Measurements from ENCODE around the gene MRPL20. TPM values are rescaled to one million over a fixed set of nuclear protein-coding genes. Genes with fewer than 3 reads are reported as not detected.

Gene MRPL20
- total RNA-seq, 4 donors from 2014 or later = 83.4 to 122 (median 106) TPM

- no peak for TF ChIP-seq POLR2A (IDR thresholded peaks at IDR 0.05)
- no peak for TF ChIP-seq CTCF (IDR thresholded peaks at IDR 0.05)
- H3K4me3 ChIP-seq (ENCODE audit: low read depth, poor library complexity, severe bottlenecking) = no peak overlapping the region
- DNase-seq (ENCODE audit: low spot score in 2 of 2) = no peak
- intact Hi-C loops (cut with DNase I; ENCODE audit: low total_unique reads) = no loop called here
- 81 to 92% methylated on average over 5 to 6 of the region's 7 CpGs for WGBS, 2 donors
Measured at GRCh38 chr1:1436630-1437032, 29.5 kb upstream of the MRPL20 start.

DNA sequence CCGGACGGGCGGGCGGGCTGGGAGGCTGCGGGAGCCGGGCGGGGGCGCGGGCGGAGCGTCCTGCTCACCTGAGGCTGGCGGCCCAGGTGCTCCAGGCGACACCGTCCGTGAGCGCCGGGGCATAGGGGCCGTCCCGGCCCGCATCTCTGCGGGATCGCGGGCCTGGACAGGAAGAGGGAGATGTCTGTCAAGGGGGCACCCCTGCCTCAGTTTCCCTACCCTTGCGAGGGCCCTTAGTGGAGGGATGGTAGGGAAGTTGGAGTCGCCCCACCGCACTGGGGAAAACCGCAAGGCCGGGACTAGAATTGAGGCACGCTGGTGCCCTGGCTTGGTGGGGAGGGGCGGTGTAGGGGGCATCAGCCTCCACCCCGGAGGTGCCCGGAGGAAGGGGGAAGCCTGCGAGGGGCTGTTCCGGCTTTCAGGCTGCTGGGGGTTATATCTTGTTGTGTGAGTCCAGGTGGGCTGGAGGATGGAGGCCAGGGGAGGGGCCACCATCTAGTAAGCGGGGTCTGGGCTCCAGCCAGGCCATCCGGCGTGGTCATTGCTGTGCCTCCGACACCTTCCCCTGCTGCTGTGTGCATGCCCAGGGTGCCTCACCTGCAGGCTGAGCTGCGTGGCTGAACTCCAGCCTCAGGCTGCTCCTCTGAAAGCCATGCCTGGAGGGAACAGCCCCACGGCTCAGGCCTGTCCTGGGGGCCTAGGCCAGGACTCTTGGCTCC, 29.0 kb upstream of the MRPL20 start:
- no peak for DNase-seq (ENCODE audit: low spot score in 2 of 2)
- TF ChIP-seq POLR2A (IDR thresholded peaks at IDR 0.05) (no peak), CTCF (IDR thresholded peaks at IDR 0.05) (no peak)
- intact Hi-C loops (cut with DNase I; ENCODE audit: low total_unique reads) = no loop called here
- no peak overlapping the region for H3K4me3 ChIP-seq (ENCODE audit: low read depth, poor library complexity, severe bottlenecking)
- 10 to 14% methylated on average over 13 to 24 of the region's 40 CpGs for WGBS, 2 donors

- H3K4me3 ChIP-seq (ENCODE audit: low read depth, poor library complexity, severe bottlenecking) = peak within 1 kb of the TSS; percentile 18
- intact Hi-C loops (cut with DNase I; ENCODE audit: low total_unique reads) = no loop called here
- WGBS, 2 donors = 16 to 20% methylated on average over 34 to 35 of the region's 89 CpGs
- DNase-seq (ENCODE audit: low spot score in 2 of 2) = no peak
- TF ChIP-seq POLR2A (IDR thresholded peaks at IDR 0.05) = no peak
- no peak for TF ChIP-seq CTCF (IDR thresholded peaks at IDR 0.05)
Measured at GRCh38 chr1:1435106-1435903, 28.2 kb upstream of the MRPL20 start, which contains the start of gene VWA1. Gene VWA1, plus strand, starts transcription at chr1:1435690. Its CDS starts 59 bp downstream, at chr1:1435749.

DNA sequence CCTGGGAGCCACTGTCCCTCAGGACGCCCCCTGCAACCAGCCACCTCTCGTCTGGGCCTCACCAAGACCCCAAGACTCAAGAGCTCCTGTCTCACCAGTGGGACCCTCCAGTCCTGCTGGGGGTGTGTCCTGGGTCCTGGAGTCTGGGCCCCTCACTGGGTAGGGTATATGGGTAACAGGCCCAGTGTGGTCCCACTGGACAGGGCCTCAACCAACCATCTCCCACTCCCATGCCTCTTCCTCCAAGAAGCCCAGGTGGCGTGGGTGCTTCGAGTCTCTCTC, 27.7 kb upstream of the MRPL20 start:
- no peak for DNase-seq (ENCODE audit: low spot score in 2 of 2)
- intact Hi-C loops (cut with DNase I; ENCODE audit: low total_unique reads) = no loop called here
- H3K4me3 ChIP-seq (ENCODE audit: low read depth, poor library complexity, severe bottlenecking) = no peak overlapping the region
- no peak for TF ChIP-seq POLR2A (IDR thresholded peaks at IDR 0.05)
- no peak for TF ChIP-seq CTCF (IDR thresholded peaks at IDR 0.05)
- 39 to 100% methylated on average over 2 to 3 of the region's 4 CpGs for WGBS, 2 donors

GRCh38 chr1:1434131-1434823, 27.2 kb upstream of the MRPL20 start:
- no peak for TF ChIP-seq CTCF (IDR thresholded peaks at IDR 0.05)
- TF ChIP-seq POLR2A (IDR thresholded peaks at IDR 0.05) = no peak
- DNase-seq (ENCODE audit: low spot score in 2 of 2) = peak in 1 of 2 donors; percentile 90
- 6 to 30% methylated on average over 6 to 21 of the region's 32 CpGs for WGBS, 2 donors
- intact Hi-C loops (cut with DNase I; ENCODE audit: low total_unique reads) = no loop called here
- no peak overlapping the region for H3K4me3 ChIP-seq (ENCODE audit: low read depth, poor library complexity, severe bottlenecking)
